Activated effector memory CD4-positive, alpha-beta T cell treated with Interleukin-2 at 50 U/mL for 16 hours (primary cell): Measurements from ENCODE around the gene LGI2.

ENCODE experiments used
- DNase-seq: peaks from one replicate; pipeline ENCODE4 v3.0.0-alpha.2; 2020

The LGI2 gene

GRCh38 chr4:24993551-24994080 is 37.1 kb downstream of the LGI2 start:
- no peak for DNase-seq

- no peak for DNase-seq
These were observed 37.8 kb downstream of the LGI2 start for GRCh38 chr4:24992968-24993367.

DNA sequence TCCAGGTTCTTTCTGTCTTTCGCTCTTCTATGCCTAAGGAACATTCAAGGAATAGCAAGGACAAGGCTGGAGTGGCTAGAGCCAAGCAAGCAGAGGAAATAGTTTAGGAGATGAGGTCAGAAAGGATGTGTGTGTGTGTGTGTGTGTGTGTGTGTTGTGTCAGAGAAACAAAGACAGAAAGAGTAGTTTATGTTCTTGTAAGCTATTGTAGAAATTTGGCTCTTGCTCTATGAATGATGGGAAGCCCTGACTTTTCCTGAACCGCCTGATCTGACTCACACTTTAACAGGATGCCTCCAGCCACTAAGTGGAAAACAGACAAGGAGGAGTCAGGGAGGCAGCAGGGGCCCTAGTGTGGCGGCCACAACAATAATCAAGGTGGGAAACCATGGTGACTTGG is 39.7 kb downstream of the LGI2 start:
- no peak for DNase-seq

- no peak for DNase-seq
These were observed 41.4 kb downstream of the LGI2 start for GRCh38 chr4:24989327-24989726.

- DNase-seq = no peak
These were observed 42.0 kb downstream of the LGI2 start for GRCh38 chr4:24988776-24989175.

DNA sequence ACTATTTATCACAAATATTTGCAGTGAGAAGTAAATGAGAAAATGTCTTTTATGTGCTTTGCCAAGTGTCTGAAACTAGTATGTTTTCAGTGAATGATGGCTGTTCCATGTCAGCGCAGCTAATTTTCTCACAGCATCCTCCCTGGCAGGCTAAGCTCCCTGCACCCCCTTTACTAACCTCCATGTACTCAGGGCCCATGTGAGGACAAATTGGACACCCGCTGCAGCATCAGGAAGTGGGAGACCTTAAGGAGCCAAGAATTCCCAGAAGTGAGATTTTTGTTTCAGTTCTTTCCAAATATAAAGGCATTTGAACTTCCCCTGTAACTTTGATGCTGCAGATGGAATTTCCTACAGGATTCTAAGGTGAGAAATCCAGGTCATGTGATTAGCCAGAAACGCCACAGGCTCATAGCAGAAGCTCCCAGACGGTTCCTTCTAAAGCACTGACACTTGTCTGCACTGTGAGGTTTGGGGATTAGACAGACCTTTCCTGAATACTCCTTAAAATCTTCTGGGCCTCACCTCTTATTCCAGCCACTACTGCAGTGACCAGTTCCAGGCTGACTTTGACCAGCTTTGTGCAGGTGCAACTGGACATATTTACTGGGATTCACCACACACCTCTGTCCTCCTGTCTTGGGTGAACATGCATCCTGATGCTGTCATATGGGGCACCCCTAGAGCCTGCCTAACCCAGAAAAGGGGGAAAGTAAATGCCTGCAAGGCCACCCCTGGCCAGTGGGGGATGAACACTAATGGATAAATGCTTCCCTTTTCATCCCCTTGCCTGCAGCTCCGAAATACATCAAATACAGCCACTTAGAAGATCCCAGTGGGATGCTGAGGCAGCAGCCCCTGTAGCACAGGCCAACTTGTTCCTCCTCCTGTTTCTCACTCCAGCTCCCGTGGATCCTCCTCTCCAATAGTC is 45.9 kb downstream of the LGI2 start:
- DNase-seq = no peak

DNA sequence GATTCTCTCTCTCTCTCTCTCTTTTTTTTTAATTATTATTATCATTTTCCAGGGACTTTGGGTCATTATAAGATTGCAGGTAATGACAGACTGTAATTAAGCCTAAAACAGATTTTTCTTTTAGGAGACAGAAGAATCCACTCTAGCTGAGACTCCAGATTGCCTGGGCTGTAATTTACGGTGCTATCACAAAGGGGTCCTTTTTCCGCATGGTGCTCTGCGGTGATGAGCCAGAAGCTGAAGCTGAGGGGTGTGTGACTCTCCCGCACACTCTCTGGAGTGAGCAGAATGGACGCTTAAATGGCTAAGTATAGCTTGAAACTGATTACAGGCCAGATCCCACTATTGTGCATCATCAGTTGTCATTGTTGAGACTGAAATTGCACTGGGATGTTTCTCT is 50.0 kb downstream of the LGI2 start:
- no peak for DNase-seq

GRCh38 chr4:24980064-24980690 is 50.6 kb downstream of the LGI2 start:
- peak; percentile 8 for DNase-seq

DNA sequence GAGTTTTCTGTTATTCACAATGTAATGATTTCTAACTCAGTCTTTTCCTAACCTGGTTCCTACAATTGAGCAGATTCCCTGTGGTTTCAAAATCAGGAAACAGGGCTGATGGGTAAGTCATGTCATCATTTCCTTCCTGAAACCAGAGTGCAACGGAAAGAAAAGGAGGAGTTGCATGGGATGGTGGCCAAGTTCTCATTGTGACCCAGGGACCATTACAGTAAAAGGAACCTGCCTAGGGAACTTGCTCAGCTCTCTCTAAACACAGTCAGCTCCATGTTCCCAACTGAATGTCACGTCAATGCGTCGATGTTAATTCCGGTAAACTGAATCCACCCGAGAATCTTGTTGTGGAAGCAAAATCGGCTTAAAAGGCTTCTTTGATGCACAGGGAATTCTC is 51.2 kb downstream of the LGI2 start:
- DNase-seq = no peak

- no peak for DNase-seq
These were observed 52.3 kb downstream of the LGI2 start for GRCh38 chr4:24978291-24979075.

DNA sequence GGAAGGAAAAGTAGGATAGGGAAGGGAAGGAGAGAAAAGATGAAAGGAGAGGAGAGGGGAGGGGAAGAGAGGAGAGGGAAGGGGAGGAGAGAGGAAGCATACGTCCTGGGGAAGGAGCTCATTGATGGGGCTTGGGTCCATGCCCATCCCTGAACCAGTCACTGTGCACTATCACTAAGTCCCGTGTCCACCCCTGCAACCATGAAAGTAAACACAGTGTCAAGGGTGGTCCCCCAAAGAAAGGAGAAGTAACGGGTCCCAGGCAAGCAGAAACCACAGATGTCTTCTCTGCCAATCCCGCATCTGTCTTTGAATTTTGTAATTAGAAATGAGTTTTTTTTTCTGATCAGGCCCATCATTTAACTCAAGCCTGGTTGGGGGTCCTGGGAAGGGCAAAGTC is 55.2 kb downstream of the LGI2 start:
- DNase-seq = no peak

DNA sequence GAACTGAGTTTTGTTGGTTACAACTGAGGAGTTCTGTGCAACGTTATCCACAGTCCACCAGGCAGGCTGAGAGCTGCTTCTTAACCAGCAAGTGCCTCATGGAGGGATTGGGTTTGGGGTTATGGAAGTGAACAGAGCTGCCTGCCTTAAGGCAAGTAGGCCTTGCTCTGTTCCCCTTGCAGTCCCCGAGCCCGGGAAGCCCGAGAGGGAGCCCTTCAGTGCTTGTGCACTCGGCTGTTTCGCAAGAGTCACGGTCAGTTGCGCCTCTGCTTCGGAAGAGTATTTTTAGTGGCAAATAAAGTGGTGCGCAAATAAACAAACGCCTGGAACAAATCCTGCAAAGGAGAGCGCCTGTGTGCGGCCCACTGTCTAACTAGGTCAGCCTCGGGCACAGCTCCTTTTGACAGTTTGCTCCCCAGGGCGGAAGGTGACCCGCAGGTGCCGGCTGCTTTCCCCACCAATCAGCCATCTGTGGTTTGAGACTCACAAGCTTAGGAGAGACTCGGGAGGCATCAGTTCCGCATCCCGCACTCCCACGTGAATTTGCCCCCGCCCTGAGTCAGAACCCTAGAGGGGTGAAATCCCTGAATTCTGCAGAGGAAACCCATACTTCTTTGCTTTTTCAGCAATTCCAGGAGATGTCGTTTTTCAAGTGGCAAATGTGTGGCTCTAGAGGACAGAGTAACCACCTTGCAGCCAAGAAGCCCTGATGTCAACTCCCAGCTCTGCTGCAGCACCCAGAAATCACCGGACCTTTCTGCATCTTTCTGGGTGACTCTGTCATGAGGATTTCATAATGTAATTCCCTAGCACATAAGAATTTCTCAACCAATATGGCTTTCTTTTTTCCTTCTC is 56.8 kb downstream of the LGI2 start:
- DNase-seq = no peak

- no peak for DNase-seq
These were observed 57.4 kb downstream of the LGI2 start for GRCh38 chr4:24973404-24973746.

- DNase-seq = no peak
These were observed 59.6 kb downstream of the LGI2 start for GRCh38 chr4:24971192-24971591.

DNA sequence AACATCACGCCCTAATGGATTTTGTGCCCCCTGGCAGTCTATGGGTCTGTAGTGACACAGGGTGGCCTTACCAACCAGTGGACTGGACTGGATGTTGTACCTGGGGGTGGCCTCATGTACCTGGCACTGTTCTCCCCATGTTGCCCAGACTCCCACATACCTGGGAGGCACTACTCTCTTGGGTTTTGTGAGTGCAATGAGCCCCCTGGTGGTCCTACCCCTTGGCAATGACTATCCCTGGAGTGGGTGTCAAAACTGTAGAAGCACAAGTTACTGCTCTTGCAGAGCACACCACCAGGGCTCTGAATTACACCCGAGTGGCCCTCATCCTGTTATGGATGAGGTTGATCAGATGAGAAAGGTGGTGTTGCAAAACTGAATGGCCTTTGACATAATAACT is 60.1 kb downstream of the LGI2 start:
- DNase-seq = no peak

GRCh38 chr4:24970191-24970590 is 60.6 kb downstream of the LGI2 start:
- DNase-seq = no peak

DNA sequence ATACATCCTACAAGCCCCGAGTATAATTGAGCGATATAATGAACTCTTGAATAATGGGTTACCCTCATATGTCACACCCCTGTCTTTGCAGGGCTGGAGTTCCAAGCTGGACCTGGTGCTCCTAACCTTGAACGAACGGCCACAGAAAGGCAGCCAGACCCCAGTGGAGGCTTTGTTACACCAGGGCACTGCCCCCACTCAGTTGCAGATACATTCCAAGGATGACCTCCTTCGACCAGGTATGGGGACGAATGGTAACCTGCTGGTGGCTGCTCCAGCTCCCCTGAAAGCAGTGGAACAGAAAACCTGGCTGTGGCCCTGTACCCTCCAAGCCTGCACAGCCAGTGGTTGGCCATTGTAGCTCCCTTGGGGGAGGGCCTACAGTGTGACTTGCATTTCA is 61.3 kb downstream of the LGI2 start:
- no peak for DNase-seq

DNA sequence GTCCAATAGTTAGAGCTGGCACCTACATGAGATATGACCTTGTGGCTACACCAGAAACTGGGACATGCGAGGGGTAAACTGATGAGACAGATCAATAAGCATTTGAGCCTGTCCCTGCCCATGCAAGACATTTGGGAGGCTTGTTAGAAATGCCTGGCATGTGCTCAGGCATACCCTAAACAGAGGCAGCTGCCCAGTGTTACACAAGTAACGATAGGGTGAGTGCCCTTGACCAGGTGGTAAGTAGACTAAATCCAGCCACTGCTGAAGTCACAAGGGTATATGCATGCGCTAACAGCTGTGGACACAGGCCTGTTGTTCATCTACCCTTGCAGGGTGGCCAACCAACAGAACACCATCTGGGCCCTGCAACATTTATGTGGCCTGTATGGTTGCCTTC is 61.8 kb downstream of the LGI2 start:
- DNase-seq = no peak

DNA sequence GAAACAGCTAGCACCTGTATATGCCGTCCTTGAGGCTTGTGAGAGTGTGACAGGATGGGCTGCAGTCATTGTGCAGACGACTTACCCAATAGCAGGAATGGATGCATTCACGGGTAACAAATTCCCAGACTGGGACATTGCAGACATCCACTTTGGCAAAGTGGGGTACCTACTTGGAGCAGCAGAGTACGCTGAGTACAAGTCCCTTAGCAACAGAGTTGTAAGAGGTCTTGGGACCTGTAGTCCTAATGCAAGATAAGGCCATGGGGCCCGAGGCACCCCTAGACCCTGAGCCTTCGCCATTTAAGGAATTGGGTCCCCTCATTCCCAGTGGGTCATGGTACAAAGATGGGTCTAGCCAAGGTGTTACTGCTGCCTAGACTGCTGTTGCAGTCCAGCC is 62.5 kb downstream of the LGI2 start:
- DNase-seq = no peak

DNA sequence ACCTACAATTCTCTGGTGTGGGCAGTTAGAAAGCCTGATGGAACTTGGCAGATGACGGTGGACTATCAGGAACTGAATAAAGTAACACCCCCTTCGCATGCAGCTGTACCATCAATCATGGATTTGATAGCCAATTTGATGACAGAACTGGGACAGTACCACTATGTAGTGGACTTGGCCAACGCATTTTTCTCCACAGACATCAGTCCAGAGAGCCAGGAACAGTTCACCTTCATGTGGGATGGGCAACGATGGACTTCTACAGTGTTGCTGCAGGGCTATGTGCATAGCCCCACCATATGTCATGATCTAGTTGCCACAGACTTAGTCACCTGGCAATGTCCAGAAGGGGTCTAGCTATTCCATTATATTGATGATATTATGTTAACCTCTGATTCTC is 63.4 kb downstream of the LGI2 start:
- DNase-seq = no peak

DNA sequence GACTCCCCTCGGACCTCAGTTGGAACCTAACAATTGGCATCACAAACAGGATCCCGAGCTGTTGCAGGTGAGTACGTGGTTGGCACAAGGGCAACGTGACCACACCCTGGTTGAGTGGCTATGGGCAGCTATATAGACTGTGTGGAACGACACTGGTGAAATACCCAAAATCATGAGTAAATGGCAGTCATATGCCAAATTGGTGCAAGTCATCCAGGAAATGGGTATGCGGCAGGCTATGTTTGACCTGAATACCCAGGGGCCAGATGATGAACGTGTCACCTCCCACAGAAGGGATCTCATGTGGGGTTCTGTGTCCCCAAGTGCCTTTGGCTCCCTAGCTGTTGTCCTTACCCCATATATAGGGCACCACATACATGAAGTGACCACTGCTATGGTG is 64.7 kb downstream of the LGI2 start:
- no peak for DNase-seq

DNA sequence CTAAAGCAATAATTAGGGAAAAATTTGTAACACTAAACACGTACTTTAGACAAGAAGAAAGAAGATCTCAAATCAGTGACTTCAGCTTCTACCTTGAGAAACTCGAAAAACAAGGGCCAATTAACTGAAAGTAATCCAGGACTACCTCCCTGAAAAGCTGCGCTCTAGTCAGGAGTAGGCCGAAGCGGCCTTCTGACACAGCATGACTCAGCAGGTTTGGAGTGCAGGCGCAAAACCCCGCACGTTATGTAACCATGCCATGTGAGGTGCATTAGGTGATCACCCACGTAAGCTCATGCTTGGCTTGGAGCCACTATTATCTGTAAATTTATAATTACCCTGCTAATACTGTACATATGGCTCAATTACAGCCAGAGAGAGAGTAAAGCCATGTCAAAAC is 65.1 kb downstream of the LGI2 start:
- no peak for DNase-seq

DNA sequence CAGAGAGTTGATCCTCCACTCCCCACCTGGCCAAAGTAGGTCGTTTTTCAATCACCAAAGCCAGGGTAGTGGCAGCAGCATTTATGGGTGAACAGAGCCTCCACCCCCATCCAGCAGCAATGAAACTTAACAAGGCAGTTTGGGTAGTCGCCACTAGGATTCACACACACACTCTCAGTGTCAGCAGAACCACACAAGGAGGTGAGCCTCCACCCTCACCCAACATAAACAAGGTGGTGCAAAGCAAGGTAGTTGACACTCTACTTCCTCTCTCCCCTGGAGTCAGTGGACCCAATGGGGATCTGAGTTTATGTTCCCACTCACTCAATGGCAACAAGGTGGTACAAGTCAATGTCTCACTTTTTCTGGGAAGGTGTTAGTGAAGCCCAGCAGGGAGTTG is 67.5 kb downstream of the LGI2 start:
- DNase-seq = no peak
